ENCODE results near the gene RHBDF2. TPM values are rescaled to one million over a fixed set of nuclear protein-coding genes. Genes with fewer than 3 reads are reported as not detected.

The RHBDF2 gene
- total RNA-seq, 1 experiment from 2014 or later, result 39.6 TPM

DNA sequence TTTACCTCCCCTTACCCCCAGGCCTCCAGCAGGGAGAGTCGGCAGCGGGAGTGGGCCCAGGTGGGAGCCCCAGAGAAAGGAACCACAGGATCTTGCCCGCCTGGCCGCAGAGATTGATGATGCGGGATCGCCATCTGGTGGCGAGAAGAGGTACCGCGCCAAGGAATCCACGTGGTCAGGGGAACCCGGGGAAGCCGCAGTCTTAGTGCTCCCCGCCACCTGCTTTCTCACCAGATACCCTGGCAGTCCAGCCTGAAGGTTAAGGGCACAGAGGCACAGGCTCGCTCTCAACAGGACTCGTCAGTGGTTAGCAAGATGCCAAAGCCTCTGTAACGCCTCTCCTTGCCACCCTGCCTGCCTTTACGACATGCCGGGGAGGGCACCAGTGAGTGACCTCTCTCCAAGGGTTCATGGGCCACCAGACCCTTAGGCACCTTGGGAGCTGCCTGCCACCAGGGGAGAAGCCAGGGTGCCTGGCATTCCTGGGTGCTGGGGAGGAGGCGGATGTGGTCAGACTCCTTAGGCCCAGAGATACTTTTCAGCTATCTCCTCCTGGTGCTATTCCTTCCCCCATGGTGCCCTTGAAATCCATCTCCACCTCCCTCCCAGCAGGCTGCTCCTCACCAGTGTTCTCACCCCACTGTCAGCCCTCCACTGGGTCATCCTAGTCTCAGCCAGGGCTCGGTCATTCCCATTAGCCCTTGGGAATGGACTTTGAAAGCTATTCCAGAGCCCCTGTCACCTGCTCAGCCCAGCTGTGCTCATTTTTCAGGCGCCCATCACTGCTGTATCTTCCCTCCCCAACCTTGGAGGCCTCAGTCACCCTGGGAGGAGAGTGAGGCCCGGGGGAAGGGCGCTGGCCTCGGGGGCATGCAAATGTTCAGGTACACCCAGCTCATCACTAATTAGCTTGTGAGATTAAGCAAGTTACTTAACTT lies 5.5 kb upstream of the RHBDF2 start:
- peak overlapping the region; percentile 63; the same call in 1 of the 2 replicates for H2AFZ ChIP-seq
- no peaks in the 10 kb centered on the region for H3K4me1 ChIP-seq (replicated peaks; ENCODE audit: insufficient read depth)
- H3K27ac ChIP-seq, result no peak overlapping the region
- peak overlapping the region; percentile 54 for H3K4me2 ChIP-seq
- no peak overlapping the region for H3K4me3 ChIP-seq
- no peaks in the 10 kb centered on the region for H3K36me3 ChIP-seq (ENCODE audit: low read depth)
- TF ChIP-seq, protein P1, sequence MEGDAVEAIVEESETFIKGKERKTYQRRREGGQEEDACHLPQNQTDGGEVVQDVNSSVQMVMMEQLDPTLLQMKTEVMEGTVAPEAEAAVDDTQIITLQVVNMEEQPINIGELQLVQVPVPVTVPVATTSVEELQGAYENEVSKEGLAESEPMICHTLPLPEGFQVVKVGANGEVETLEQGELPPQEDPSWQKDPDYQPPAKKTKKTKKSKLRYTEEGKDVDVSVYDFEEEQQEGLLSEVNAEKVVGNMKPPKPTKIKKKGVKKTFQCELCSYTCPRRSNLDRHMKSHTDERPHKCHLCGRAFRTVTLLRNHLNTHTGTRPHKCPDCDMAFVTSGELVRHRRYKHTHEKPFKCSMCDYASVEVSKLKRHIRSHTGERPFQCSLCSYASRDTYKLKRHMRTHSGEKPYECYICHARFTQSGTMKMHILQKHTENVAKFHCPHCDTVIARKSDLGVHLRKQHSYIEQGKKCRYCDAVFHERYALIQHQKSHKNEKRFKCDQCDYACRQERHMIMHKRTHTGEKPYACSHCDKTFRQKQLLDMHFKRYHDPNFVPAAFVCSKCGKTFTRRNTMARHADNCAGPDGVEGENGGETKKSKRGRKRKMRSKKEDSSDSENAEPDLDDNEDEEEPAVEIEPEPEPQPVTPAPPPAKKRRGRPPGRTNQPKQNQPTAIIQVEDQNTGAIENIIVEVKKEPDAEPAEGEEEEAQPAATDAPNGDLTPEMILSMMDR (conservative IDR thresholded peaks at IDR 0.05), result peak; percentile 86
- no peak for TF ChIP-seq EZH2 (IDR thresholded peaks at IDR 0.05; ENCODE audit: low read depth)
- DNase-seq, result peak; percentile 43 to 87
- no peaks in the 10 kb centered on the region for H3K9me3 ChIP-seq (ENCODE audit: insufficient read depth, low read depth)
- no peaks in the 10 kb centered on the region for H4K20me1 ChIP-seq (ENCODE audit: insufficient read depth)
- no peaks in the 10 kb centered on the region for H3K27me3 ChIP-seq (ENCODE audit: insufficient read depth, low read depth)
- H3K79me2 ChIP-seq (ENCODE audit: low read depth), result no peaks in the 10 kb centered on the region
- H3K9me2 ChIP-seq (ENCODE audit: insufficient read depth), result no peaks in the 10 kb centered on the region
- BruUV-seq (replicated peaks), result no TSS peak
- ChIA-PET POLR2A (ENCODE audit: unreplicated experiment) (no interaction called here), CTCF (interaction anchor here (0.6 to 0.9 kb wide), 6 partner anchors 48 to 282 kb away, joined by 3 to 6 read pairs (median 3); partner anchors contain the start of gene PRPSAP1)
- intact Hi-C loops (cut with micrococcal nuclease; ENCODE audit: unreplicated experiment), result loop anchor here (1.0 kb wide), 4 partner anchors 40 to 202 kb away; no protein-coding TSS in a partner anchor
- H3F3A ChIP-seq (ENCODE audit: insufficient read depth, low read depth), result no peaks in the 10 kb centered on the region

DNA sequence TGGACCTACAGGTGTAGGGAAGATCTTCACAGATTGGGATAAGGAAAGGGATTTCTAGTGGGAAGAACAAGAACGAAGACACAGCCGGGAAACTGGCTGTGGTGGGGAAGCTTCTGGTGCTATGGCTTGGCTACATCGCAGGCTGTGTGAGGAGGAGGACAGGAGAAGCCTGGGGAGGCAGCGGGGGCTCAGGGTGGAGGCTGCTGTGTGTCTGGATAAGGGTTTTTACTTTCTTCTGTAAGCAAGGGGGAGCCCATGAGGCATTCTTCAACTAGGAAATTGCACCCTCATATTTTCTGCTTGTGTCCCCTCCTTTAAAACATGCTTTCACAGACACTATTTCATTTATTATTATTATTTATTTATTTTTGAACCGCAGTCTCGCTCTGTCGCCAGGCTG lies 2.9 kb upstream of the RHBDF2 start:
- Histone ChIP-seq H3K9me2 (ENCODE audit: insufficient read depth) (no peaks in the 10 kb centered on the region), H3K9me3 (ENCODE audit: insufficient read depth, low read depth) (no peaks in the 10 kb centered on the region), H3K4me3 (no peak overlapping the region), H3K79me2 (ENCODE audit: low read depth) (no peaks in the 10 kb centered on the region), H4K20me1 (ENCODE audit: insufficient read depth) (no peaks in the 10 kb centered on the region), H3K36me3 (ENCODE audit: low read depth) (no peaks in the 10 kb centered on the region), H3F3A (ENCODE audit: insufficient read depth, low read depth) (no peaks in the 10 kb centered on the region), H3K4me2 (no peak overlapping the region), H3K27me3 (ENCODE audit: insufficient read depth, low read depth) (no peaks in the 10 kb centered on the region), H3K27ac (no peak overlapping the region), H3K4me1 (replicated peaks; ENCODE audit: insufficient read depth) (peaks cover 12% of the 10 kb centered on the region; the same call in 1 of the 2 replicates), H2AFZ (no peak overlapping the region)
- TF ChIP-seq, protein P1 (conservative IDR thresholded peaks at IDR 0.05), result no peak
- BruUV-seq (replicated peaks), result no TSS peak
- intact Hi-C loops (cut with micrococcal nuclease; ENCODE audit: unreplicated experiment), result no loop called here
- no peak for DNase-seq
- ChIA-PET CTCF (interaction anchor here (0.7 kb wide), 2 partner anchors 15 to 217 kb away, joined by 15 to 16 read pairs; no protein-coding TSS in a partner anchor), POLR2A (ENCODE audit: unreplicated experiment) (no interaction called here)

DNA sequence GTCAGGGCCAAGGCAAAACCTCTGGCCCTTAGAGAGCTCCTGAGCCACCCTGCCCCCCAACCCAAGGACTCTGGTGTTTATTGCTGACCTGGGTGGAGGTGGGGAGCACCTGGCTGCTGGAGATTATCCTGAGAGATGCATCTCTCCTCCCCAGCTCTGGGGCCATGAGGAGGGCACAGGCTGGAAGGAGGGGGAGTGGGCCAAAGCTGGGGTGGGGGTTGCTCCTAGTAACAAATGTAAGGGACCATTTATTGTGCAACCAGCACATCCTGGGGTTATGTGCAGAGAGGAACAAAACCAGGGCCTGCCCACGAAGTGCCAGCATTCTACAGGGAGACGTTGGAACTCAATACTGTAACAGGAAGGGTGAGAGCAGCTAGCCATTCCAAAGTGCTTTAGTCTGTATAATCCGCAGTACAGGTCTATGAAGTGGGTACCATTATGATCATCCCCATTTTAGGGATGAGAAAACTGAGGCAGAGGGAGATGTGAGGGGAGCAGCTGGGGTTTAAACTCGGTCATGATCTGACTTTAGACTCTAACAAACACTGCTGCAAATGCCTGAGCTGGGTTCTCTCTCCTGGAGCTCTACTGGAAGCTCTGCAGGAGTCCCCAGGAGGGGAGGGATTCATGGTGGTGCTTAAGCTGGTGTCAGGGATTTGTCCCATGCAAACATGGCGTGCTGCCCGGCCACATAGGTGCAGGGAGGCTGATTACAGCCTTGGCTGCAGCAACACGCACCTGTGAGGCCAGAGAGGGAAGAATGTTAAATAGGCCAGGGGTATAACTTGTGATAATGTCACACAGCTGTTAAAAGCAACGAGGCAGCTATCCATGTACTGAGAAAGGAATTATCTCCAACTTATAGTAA lies 1.4 kb upstream of the RHBDF2 start:
- Histone ChIP-seq H3K9me2 (ENCODE audit: insufficient read depth) (no peaks in the 10 kb centered on the region), H4K20me1 (ENCODE audit: insufficient read depth) (no peaks in the 10 kb centered on the region), H3K9me3 (ENCODE audit: insufficient read depth, low read depth) (no peaks in the 10 kb centered on the region), H3K4me2 (no peak overlapping the region), H3K4me1 (replicated peaks; ENCODE audit: insufficient read depth) (peaks cover 16% of the 10 kb centered on the region; the same call in 1 of the 2 replicates), H3K79me2 (ENCODE audit: low read depth) (no peaks in the 10 kb centered on the region), H3K36me3 (ENCODE audit: low read depth) (no peaks in the 10 kb centered on the region), H2AFZ (no peak overlapping the region), H3K4me3 (no peak overlapping the region), H3K27me3 (ENCODE audit: insufficient read depth, low read depth) (no peaks in the 10 kb centered on the region), H3F3A (ENCODE audit: insufficient read depth, low read depth) (no peaks in the 10 kb centered on the region), H3K27ac (no peak overlapping the region)
- ChIA-PET CTCF (interaction anchor here (0.6 to 0.7 kb wide), 2 partner anchors 42 to 184 kb away, joined by 3 read pairs; no protein-coding TSS in a partner anchor), POLR2A (ENCODE audit: unreplicated experiment) (interaction anchor here (0.7 kb wide), 1 partner anchor 179 kb away, joined by 5 read pairs; no protein-coding TSS in a partner anchor)
- intact Hi-C loops (cut with micrococcal nuclease; ENCODE audit: unreplicated experiment), result no loop called here
- no peak for TF ChIP-seq EZH2 (IDR thresholded peaks at IDR 0.05; ENCODE audit: low read depth)
- TF ChIP-seq, protein P1 (conservative IDR thresholded peaks at IDR 0.05), result no peak
- no peak for DNase-seq
- BruUV-seq (replicated peaks), result no TSS peak

All from PC-9 (cell line).